Stimulated activated memory B cell treated with anti-CD40 and anti-IgM and Interleukin-4, amounts not matched to agents 10 μg/mL and 1 μg/mL and 100 μg/mL, for 72 hours (primary cell): ENCODE results near the gene MKS1.

Experiments
- ATAC-seq: fragments of 150-1000 bp; cut with Tn5 transposase; 2 replicates; pipeline ENCODE4 v1.10.0; 2021
- H3K27ac Mint-ChIP-seq: one replicate; pipeline ENCODE4 v1.8.0; 2022; ENCODE audit warnings: mild to moderate bottlenecking, mixed read lengths
- H3K27me3 Mint-ChIP-seq: one replicate; pipeline ENCODE4 v1.8.0; 2022; ENCODE audit warnings: mixed read lengths
- H3K36me3 Mint-ChIP-seq: one replicate; pipeline ENCODE4 v1.8.0; 2022; ENCODE audit warnings: mixed read lengths
- H3K4me1 Mint-ChIP-seq: one replicate; pipeline ENCODE4 v1.8.0; 2022; ENCODE audit warnings: mixed read lengths
- H3K4me3 Mint-ChIP-seq: one replicate; pipeline ENCODE4 v1.8.0; 2022; ENCODE audit warnings: mild to moderate bottlenecking, moderate library complexity, mixed read lengths
- H3K9me3 Mint-ChIP-seq: one replicate; pipeline ENCODE4 v1.8.0; 2022; ENCODE audit warnings: mixed read lengths

The MKS1 gene

DNA sequence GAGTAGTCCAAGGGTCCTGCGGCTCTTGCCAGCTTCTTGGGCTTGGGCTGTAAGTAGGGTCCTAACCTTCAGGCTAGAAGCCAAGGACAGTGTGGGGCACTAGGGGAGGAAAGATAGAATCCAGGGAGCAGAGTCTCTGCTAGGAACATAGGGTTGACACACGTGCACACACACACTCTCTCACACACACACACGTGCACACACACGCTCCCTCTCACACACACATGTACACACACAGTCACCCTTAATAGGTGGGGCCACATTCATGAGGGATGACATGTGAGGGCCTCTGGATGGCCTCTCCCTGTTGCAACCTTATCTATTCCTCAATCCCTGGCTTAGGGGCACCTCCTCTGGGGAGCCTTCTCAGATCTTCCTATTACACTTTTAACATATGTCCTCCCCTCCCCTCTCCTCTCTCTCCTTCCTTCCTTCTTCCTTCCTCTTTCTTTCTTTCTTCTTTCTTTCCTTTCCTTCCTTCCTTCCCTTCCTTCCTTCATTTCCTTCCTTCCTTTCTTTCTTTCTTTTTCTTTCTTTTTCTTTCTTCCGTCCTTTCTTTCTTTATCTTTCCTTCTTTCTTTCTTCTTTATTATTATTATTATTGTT, 23.4 kb downstream of the MKS1 start:
- Mint-ChIP-seq H3K4me3 (no peak overlapping the region), H3K36me3 (no peaks in the 10 kb centered on the region), H3K9me3 (no peaks in the 10 kb centered on the region), H3K27me3 (peaks cover 83% of the 10 kb centered on the region), H3K4me1 (peaks cover 6% of the 10 kb centered on the region), H3K27ac (no peak overlapping the region)
- ATAC-seq, result no peak

DNA sequence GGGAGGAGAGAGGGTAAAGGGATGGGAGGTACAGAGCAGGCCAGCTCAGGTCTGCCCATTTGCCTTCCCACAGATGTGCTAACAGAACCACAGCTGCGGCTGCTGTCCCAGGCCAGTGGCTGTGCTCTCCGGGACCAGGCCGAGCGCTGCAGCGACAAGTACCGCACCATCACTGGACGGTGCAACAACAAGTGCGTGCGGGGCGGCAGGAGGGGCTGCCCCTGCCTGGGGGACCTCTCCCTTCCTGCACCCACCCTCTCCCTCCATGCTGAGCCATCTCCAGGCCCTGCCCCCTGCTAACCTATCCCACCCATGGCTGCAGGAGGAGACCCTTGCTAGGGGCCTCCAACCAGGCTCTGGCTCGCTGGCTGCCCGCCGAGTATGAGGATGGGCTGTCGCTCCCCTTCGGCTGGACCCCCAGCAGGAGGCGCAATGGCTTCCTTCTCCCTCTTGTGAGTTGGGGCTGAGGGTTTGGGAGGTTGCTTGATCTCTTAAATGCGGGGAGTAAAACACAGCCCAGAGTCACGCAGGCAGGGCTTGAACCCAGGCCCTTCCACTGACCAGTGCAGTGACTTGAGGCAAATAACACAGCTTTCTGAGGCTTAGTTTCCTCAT, 25.3 kb downstream of the MKS1 start:
- no peak for ATAC-seq
- no peaks in the 10 kb centered on the region for H3K36me3 Mint-ChIP-seq
- H3K4me1 Mint-ChIP-seq, result no peaks in the 10 kb centered on the region
- no peak overlapping the region for H3K27ac Mint-ChIP-seq
- H3K9me3 Mint-ChIP-seq, result no peaks in the 10 kb centered on the region
- H3K27me3 Mint-ChIP-seq, result peaks cover 82% of the 10 kb centered on the region
- H3K4me3 Mint-ChIP-seq, result no peak overlapping the region

DNA sequence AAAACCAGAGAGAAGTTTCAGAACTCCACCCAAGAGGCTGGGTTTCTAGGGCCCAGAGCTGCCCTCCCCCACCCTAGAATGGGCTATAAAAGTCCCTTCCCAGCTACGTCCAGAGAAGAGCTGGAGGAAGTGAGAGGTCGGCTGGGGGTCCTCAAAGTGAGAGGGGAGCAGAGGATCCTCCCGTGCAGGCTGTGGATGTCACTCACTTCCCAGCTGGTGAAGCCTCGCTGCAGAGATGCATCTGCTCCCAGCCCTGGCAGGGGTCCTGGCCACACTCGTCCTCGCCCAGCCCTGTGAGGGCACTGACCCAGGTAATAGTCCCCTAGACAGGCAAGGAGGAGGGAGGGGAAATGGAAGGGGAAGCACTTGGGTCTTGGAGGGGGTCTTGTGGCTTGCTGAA, 26.4 kb downstream of the MKS1 start, which contains the start of gene EPX:
EPX (plus strand) TSS at position 115 of the 400 bp plus-strand sequence; CDS start at position 236, 121 bp downstream.
- H3K4me1 Mint-ChIP-seq, result no peaks in the 10 kb centered on the region
- H3K4me3 Mint-ChIP-seq, result no peak within 1 kb of the TSS
- H3K9me3 Mint-ChIP-seq, result no peaks in the 10 kb centered on the region
- H3K27ac Mint-ChIP-seq, result no peak within 1 kb of the TSS
- ATAC-seq, result no peak
- H3K27me3 Mint-ChIP-seq, result peaks cover 76% of the 10 kb centered on the region
- H3K36me3 Mint-ChIP-seq, result no peaks in the 10 kb centered on the region

DNA sequence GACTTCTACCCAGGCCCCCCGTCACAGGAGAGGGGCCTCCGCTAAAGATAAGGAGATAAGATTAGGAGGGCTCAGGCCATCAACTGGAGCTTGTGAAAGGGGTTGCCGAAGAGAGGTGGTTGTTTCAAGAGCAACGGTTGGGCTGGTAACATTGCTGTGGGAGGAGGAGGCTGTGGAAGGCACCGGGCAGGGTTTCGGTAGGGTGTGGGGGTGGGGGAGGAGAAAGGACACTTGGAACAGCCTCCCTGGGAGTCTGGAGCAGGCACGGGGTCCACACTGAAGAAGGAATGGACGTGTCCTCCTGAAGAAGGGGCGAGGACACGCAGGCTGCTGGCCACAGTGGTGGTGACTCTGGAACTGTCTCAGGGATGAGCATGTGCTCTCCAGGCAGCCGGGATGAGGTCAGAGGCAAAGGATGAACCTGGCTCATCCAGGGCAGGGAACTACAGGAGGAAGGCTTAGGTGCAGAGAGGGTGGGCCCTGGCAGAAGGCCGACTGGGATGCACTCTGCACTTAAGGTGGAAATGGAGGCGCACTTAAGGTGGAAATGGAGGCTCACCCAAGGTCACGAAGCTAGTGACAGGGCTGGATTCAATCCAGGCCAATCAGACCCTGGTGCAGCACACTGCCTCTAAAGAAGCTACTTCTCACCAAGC, 27.7 kb downstream of the MKS1 start:
- Mint-ChIP-seq H3K4me1 (peaks cover 3% of the 10 kb centered on the region), H3K27me3 (peaks cover 73% of the 10 kb centered on the region), H3K4me3 (no peak overlapping the region), H3K9me3 (no peaks in the 10 kb centered on the region), H3K27ac (no peak overlapping the region), H3K36me3 (no peaks in the 10 kb centered on the region)
- no peak for ATAC-seq

DNA sequence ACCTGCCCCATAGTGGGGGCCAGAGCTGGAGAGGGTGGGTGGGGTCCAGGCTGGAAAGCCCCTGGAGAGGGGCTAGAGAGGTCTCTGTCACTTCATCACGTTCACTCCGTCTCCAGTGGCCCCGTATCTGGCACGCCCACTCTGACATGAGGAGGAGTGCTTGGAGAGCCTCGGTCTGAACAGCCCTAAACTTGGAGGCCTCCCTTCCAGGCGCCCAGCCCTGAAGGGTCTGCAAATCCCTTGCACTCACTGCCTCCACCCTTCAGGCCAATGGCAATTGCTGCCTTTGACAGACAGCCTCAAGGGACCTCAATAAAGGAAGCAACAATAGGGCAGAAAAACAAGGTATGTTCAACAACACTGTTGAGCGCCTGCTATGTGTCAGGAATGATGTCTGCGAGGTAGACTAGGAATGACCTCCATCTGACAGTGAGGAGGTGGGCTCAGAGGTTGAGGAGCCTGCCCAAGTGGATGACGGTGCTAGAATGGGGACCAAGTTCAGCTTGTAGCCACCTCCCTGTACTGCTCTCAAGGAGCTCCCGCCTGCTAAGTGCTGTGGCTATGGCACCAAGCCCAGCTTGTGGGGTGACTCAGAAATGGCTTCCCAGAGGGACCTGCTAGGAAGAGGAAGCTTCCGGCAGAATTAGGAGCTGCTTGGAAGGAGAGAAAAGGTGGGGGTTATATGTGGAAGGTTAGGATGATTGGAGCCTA, 29.5 kb downstream of the MKS1 start:
- no peak overlapping the region for H3K27ac Mint-ChIP-seq
- peaks cover 14% of the 10 kb centered on the region for H3K4me1 Mint-ChIP-seq
- no peak overlapping the region for H3K4me3 Mint-ChIP-seq

DNA sequence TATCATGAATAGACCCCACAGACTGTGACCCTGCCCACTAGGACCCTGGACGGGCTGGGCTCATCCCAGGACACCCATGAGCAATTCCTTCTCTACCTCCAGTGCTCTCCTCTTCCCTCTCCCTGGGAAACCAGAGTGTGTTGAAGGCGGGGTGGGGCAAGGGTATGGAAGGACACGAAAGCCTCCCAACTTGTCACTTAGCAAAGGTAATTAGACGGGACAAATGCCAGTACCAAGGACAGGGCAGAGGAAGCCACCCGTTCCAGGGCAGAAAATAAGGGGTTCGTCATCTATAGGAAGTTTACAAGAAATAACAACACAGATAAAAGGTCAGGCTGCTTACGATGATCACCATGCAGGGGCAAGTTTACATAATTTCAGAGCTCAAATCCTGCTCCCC, 31.4 kb downstream of the MKS1 start:
- H3K36me3 Mint-ChIP-seq, result no peaks in the 10 kb centered on the region
- H3K27me3 Mint-ChIP-seq, result peaks cover 50% of the 10 kb centered on the region
- H3K27ac Mint-ChIP-seq, result no peak overlapping the region
- H3K4me3 Mint-ChIP-seq, result no peak overlapping the region
- H3K9me3 Mint-ChIP-seq, result no peaks in the 10 kb centered on the region
- ATAC-seq, result no peak
- peaks cover 14% of the 10 kb centered on the region for H3K4me1 Mint-ChIP-seq

More for the DNA sequence above, 29.5 kb downstream of the MKS1 start:
- Mint-ChIP-seq H3K36me3 (no peaks in the 10 kb centered on the region), H3K27me3 (peaks cover 64% of the 10 kb centered on the region), H3K9me3 (no peaks in the 10 kb centered on the region)
- no peak for ATAC-seq

DNA sequence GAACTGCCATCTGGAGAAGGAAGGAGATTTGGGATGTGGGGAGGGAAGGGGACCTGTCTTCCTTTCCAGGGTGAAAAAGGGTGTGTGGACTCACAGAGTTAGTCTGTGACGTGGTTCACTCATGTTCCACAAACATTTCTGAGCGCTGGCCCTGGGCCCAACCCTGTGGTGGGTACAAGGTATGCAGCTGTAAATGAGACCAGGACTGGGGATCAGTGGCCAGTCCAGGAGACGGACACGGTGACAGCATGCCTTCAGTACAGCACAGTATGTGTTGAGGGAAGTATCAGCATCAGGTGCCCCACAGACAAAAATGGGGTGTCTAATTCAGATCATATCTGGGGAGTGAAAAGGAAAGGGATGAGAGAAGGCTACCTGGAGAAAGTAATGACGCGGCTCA, 32.0 kb downstream of the MKS1 start:
- Mint-ChIP-seq H3K4me3 (no peak overlapping the region), H3K4me1 (peaks cover 14% of the 10 kb centered on the region), H3K27ac (no peak overlapping the region), H3K36me3 (no peaks in the 10 kb centered on the region), H3K27me3 (peaks cover 44% of the 10 kb centered on the region), H3K9me3 (no peaks in the 10 kb centered on the region)
- ATAC-seq, result no peak

DNA sequence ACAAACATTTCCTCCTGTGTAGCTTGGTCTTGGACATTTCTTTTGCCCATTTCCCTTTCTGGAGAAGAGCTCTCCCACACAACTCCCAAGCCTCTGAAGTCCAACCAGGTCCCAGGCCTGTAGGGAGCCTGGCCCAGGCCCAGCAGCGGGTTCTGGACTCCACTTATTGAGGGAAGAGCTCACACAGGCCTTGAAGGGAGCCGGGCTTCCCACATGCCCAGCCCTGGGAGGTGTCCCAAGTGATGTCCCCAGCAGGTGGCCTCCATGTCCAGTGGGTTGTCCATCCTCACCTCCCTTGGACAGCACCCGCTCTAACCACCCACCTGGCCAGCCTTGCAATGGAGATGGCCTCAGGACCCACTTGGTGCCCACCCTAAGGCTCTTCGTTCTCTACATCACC, 32.5 kb downstream of the MKS1 start:
- no peak for ATAC-seq
- H3K9me3 Mint-ChIP-seq, result no peaks in the 10 kb centered on the region
- H3K27me3 Mint-ChIP-seq, result peaks cover 39% of the 10 kb centered on the region
- H3K27ac Mint-ChIP-seq, result no peak overlapping the region
- no peak overlapping the region for H3K4me3 Mint-ChIP-seq
- H3K4me1 Mint-ChIP-seq, result peaks cover 14% of the 10 kb centered on the region
- no peaks in the 10 kb centered on the region for H3K36me3 Mint-ChIP-seq

DNA sequence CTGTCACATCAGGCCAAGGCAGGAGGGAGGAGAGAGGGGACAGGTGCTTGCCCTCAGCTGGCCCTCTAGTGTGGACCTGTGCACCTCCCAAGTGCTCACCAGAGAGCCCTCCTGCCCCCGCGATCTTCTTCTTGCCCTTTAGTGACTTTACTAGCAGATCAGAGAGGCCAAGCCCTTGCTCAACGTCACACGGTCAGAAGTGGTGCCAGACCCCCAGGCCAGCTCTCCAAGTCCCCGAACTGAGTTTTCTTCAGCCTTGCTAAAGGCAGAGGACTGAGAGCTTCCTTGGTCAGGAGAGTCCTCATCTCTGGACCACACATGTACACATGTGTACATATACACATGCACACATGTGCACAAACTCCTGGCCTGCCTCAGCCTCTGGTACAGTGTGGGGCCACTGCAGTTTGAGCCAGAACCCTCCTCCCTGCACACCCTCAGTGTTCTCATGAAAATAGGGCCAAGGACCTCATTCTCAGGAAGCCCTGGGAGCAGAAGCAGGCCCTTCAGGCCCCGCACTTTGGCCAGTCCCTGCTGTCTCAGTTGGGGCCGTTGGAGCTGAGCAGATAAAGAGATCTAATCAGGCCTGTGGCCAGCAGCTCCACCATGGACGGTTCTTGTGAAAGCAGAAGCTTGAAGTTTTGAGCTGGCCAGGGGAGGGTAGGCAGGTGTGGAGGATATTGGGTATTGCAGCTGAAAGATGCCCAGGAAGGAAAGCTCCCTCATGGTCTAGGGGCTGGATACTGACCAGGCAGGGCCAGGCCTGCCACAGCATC, 33.9 kb downstream of the MKS1 start:
- no peaks in the 10 kb centered on the region for H3K9me3 Mint-ChIP-seq
- no peaks in the 10 kb centered on the region for H3K36me3 Mint-ChIP-seq
- H3K4me3 Mint-ChIP-seq, result no peak overlapping the region
- no peak overlapping the region for H3K27ac Mint-ChIP-seq
- peaks cover 23% of the 10 kb centered on the region for H3K4me1 Mint-ChIP-seq
- no peak for ATAC-seq
- peaks cover 25% of the 10 kb centered on the region for H3K27me3 Mint-ChIP-seq

DNA sequence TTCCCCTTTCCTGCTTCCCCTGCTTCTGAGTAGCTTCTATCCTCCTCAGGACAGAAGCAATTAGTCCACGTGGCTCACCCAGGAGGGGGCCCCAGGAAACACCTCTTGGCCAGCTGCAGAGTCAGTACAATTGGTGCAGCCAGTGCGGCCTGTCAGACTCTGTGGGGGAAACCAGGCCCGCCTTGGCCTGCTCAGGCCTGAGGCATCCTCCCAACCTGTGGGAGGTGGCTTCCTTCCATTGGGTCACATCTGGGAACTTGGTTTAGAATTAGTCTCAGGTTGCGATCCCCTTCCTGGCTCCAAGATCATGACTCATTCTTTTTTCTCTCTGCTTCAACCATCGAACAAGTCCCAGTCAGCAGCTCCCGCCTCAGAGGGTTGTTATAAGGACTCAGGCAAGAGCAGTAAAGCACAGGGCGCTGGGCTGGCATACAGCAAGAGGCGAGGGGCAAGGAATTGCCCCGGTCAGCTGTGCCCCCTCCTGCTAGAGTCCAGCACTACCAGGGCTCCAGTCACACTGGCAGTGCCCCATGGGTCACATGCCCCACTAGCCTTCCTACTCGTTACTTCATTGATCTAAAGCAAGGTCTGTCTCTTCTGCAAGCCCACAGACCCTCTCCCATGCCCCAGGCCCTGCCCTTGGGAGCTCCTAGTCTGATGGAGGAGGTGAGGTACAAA, 34.6 kb downstream of the MKS1 start:
- no peak for ATAC-seq
- Mint-ChIP-seq H3K27me3 (peaks cover 18% of the 10 kb centered on the region), H3K4me1 (peaks cover 23% of the 10 kb centered on the region), H3K27ac (no peak overlapping the region), H3K9me3 (no peaks in the 10 kb centered on the region), H3K4me3 (no peak overlapping the region), H3K36me3 (no peaks in the 10 kb centered on the region)

DNA sequence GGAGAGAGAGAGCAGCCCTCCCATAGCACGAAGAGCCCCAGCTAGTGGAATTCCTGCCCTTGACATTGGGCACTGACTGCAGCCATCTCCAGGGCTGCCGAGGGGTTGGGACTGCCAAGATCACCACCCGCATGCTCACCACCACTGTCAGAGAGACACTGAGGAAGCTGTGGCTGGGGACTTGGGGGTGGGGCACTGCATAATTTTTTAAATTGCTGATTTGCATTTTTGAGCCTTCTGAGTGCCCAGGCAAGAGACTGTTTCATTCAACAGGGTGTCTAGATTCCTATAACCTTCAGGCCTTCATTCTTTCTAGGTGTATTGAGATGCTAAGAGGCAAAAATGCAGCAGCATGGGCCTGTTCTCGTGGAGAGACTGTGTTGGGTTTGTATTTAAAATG, 35.5 kb downstream of the MKS1 start:
- peaks cover 15% of the 10 kb centered on the region for H3K27me3 Mint-ChIP-seq
- H3K36me3 Mint-ChIP-seq, result no peaks in the 10 kb centered on the region
- no peak for ATAC-seq
- no peaks in the 10 kb centered on the region for H3K9me3 Mint-ChIP-seq
- H3K4me3 Mint-ChIP-seq, result no peak overlapping the region
- H3K27ac Mint-ChIP-seq, result no peak overlapping the region
- H3K4me1 Mint-ChIP-seq, result peaks cover 23% of the 10 kb centered on the region

DNA sequence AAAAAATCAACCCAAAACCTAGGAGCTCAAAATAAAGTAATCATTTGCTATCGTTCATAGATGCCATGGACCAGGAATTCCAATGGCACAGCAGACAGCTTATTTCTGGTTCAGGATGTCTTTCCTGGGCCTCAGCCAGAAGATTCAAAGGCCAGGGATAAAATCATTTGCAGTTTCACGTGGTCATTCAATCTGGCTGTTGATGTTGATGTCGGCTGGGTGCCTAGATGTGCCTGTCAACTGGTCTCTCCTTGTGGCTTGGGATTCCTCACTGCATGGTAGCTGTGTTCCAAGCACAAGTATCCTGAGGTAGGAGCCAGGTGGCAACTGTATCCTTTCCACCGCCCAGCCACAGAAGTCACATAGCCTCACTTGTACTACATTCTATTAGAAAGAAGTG, 37.3 kb downstream of the MKS1 start:
- Mint-ChIP-seq H3K4me3 (no peak overlapping the region), H3K27me3 (peaks cover 10% of the 10 kb centered on the region), H3K36me3 (no peaks in the 10 kb centered on the region), H3K4me1 (peaks cover 23% of the 10 kb centered on the region), H3K27ac (no peak overlapping the region), H3K9me3 (no peaks in the 10 kb centered on the region)
- no peak for ATAC-seq

DNA sequence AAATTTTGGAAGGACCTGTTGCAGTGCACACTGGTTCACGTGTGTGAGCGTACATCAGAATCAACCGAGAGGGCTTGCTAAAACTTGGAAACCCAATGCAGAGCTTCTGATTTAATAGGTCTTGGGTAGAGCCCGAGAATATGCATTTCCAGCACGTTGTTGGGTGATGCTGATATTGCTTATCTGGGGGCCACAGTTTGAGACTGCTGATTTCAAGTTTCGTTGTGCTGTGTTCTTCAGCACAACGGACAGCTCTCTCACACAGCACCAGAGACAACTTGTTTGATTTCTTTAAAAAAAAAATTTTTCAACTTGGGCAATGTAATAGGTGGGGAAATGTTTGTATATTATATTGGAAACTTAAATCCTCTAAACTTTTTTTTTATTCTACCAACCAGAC, 42.9 kb downstream of the MKS1 start:
- no peak for ATAC-seq
- peaks cover 38% of the 10 kb centered on the region for H3K27me3 Mint-ChIP-seq
- H3K4me1 Mint-ChIP-seq, result peaks cover 5% of the 10 kb centered on the region
- H3K36me3 Mint-ChIP-seq, result no peaks in the 10 kb centered on the region
- H3K27ac Mint-ChIP-seq, result no peak overlapping the region
- no peaks in the 10 kb centered on the region for H3K9me3 Mint-ChIP-seq
- H3K4me3 Mint-ChIP-seq, result no peak overlapping the region

DNA sequence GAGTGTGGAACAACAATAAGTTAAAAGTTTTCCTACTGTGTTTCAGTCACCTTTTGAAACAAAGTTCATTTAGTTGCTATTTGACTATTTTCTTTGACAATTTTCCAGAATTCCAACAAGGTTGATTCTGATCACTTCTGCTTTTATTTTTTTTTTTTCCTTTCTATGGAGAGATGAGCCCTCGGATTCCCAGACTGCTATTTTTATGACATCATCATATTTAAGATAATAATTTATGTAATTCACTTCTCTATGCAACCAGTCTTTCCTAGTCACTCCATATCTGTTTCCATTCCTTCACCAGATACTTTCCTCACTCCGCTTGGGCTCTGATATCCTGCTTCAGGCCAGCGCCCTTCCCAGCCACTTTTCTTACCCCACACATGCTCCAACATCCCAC, 44.2 kb downstream of the MKS1 start:
- peaks cover 5% of the 10 kb centered on the region for H3K4me1 Mint-ChIP-seq
- H3K27me3 Mint-ChIP-seq, result peaks cover 43% of the 10 kb centered on the region
- H3K9me3 Mint-ChIP-seq, result no peaks in the 10 kb centered on the region
- no peak overlapping the region for H3K4me3 Mint-ChIP-seq
- H3K36me3 Mint-ChIP-seq, result no peaks in the 10 kb centered on the region
- ATAC-seq, result no peak
- no peak overlapping the region for H3K27ac Mint-ChIP-seq
